Measurements from ENCODE around the gene SRY.
"Not testable (repeated sequence)": the region's sequence is repeated elsewhere in the genome, so short reads cannot be mapped to it uniquely, and the experiment has no call there.

The SRY gene

DNA sequence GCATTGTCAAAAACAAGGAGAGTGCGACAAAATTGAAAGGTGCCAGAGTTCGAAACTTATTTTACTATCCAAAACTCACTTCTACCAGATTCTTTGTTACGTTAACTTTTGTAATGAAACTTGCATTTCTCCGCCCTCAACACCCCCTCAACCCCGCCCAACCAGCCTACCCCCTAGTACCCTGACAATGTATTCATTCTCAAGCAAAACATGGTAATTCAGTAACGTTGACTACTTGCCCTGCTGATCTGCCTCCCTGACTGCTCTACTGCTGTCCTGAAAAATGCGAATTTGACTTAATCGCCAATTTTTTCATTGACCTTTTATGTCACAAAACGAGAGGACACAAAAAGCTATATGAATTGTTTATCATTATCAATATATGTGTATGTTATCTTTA lies at the start of gene SRY:
Gene SRY (minus strand): TSS at position 83 of the 400 bp plus-strand sequence. CDS start 79 bp downstream, at position 4.
- DNase-seq (ENCODE audit: low read depth in 4 of 4, low spot score in 1 of 4): no peak

DNA sequence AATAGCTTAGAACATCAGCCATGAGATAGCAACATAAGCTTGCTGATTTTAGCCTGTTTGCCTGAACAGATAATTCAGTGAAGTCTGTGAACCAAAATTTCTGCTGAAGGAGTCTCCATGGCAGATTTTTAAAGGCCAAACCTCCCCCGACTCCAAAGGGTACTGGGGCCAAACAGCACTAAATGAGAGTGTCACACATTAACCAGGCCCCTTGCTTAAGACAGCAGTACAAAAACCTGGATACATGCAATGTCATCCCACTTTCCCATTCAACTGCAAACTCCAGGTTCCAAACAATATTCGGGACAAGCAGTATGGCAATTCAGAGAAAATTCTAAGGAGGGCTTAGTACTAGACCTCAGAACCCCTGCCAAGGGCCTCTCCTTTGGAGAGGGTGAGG lies 49.6 kb upstream of the SRY start:
- no peak for DNase-seq (ENCODE audit: low read depth in 4 of 4, low spot score in 1 of 4)

DNA sequence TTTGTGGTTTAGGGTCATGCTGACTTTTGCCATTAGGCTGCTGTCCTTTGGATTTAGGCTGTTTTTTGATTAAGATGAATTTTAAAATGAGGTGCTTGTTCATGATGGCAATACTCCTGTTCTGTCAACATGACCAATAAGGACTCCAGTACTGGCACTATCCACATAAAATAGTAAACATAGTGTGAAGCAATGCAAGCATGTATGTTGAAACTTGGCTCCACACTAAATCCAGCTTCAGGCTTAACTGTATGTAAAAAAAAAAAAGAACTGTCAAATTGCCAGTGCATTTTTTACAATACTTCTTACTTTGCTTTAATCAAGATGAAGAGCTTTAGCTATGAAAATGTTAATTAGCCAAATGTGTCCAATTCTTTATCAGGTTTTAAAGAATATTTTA lies 47.7 kb upstream of the SRY start:
- no peak for DNase-seq (ENCODE audit: low read depth in 4 of 4, low spot score in 1 of 4)

DNA sequence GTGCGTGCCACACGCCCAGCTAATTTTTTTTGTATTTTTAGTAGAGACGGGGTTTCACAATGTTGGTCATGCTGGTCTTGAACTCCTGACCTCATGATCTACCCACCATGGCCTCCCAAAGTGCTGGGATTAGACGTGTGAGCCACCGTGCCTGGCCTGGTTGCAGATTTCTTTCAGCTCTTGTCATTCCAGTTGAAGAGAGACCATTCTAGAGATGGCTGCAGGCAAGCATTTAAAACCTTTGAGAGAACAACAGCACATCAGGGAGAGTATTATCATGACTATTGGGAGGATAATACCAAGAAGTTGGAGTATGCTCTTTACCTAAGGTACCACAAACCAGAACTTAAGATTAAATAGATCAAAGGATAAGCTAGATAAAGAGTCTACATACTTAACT lies 41.0 kb upstream of the SRY start:
- no peak for DNase-seq (ENCODE audit: low read depth in 4 of 4, low spot score in 1 of 4)

DNA sequence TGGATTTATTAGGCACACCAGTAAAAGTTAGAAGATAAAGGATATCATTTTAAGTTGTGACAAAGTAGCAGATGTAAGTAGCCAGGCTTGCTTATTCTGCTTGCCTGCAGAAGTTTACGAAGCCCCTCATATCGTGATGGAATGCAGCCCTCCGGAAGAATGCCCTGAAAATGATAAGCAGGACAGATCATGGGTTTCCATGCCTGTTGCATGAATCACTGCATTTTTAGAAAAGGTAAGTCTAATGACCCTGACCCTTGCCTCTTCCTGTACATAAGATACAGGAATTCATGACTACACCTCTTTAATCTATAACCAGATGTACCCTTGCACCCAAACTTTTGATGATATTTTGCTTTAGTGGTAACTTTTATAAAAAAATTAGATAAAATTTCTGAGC lies 37.0 kb upstream of the SRY start:
- DNase-seq (ENCODE audit: low read depth in 4 of 4, low spot score in 1 of 4): no peak

DNA sequence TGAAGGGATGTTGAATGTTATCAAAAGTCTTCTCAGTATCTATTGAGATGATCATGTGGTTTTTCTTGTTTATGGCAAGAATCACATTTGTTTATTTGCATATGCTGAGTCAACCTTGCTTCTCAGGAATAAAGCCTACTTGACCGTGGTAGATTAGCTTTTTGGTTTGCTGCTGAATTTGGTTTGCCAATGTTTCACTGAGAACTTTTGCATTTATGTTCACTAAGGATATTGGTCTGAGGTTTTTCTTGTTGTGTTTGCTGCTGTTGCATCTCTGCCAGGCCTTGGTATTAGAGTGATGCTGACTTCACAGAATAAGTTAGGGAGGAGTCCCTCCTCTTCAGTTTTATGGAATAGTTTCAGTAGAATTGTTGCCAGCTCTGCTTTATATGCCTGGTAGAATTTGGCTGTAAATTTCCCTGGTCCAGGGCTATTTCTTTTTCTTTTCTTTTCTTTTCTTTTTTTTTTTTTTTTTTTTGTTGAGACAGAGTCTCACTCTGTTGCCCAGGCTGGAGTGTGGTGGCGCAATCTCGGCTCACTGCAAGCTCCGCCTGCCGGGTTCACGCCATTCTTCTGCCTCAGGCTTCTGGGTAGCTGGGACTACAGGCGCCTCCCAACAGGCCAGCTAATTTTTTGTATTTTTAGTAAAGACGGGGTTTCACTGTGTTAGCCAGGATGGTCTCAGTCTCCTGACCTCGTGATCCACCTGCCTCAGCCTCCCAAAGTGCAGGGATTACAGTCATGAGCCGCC lies 29.8 kb upstream of the SRY start:
- DNase-seq (ENCODE audit: low read depth in 4 of 4, low spot score in 1 of 4): not testable (repeated sequence)

DNA sequence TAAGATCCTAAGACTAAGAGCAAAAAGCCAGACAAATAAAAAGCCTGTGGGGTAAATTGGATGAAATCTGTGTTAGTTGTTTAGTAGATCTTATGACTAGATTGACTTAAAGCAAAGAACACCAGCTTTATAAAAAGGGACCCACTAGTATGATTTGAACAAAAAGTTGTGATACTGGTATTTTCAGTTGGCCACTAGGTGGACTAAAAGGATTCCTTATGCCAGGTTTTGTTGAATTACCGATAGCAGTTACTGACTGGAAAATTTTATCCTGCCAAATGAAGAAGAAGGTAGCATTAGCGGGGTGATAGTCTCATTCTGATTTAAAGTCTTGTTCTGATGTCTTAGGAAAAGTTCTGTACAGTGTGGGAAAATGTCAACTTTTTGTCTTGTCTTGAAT lies 12.8 kb upstream of the SRY start:
- DNase-seq (ENCODE audit: low read depth in 4 of 4, low spot score in 1 of 4): no peak

DNA sequence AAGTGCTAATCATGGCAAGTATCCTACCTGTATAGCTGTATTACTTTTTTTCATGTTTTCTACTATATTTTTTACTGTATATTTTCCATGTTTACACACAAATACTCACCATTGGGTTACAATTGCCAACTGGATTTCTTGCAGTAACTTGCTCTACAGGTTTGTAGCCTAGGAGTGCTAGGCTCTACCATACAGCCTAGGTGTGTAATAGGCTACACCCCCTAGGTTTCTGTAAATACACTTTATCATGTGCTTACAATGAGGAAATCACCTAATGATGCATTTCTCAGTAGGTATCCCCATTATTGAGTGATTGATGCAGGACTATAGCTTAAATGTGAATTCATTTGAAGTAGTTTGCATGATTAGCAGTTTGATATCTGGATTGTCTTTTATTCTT lies 10.5 kb upstream of the SRY start:
- DNase-seq (ENCODE audit: low read depth in 4 of 4, low spot score in 1 of 4): no peak

DNA sequence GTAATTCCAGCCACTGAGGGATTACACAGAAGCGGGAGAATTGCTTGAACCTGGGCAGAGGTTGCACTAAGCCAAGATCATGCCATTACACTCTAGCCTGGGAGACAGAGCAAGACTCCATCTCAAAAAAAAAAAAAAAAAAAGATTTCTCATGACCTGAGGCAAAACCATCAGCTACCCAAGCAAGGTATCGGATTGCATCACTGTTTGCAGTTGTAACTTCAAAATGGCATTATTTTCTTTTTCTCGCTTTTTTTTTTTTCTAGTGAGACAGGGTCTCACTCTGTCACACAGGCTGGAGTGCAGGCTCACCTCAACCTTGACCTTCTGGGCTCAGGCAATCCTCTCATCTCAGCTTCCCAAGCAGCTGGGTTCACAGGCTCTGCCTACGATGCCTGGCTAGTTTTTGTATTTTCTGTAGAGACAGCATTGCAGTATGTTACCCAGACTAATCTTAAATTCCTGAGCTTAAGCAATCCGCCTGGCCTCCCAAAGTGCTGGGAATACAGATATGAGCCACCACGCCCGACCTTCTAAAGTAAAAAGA lies 9.6 kb upstream of the SRY start:
- no peak for DNase-seq (ENCODE audit: low read depth in 4 of 4, low spot score in 1 of 4)

DNA sequence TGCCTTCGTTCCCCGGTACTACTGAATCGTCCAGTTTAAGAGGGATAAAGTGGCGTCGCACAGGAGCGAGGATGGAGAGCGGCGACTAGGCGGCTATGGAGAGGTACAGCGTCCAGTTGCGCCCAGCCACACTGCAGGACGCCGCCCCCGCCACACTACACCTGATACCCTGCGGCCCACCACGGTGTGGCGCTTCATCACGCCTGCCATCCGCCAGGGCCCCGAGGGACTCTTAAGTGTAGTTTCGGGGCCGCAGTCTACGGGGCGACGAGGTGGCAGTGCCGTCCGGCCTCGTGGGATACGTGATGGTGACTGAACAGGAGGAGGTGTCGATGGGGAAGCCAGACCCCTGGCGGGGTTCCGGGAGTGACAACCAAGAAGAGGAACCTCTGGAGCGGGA lies 2.3 kb upstream of the SRY start:
- no peak for DNase-seq (ENCODE audit: low read depth in 4 of 4, low spot score in 1 of 4)

DNA sequence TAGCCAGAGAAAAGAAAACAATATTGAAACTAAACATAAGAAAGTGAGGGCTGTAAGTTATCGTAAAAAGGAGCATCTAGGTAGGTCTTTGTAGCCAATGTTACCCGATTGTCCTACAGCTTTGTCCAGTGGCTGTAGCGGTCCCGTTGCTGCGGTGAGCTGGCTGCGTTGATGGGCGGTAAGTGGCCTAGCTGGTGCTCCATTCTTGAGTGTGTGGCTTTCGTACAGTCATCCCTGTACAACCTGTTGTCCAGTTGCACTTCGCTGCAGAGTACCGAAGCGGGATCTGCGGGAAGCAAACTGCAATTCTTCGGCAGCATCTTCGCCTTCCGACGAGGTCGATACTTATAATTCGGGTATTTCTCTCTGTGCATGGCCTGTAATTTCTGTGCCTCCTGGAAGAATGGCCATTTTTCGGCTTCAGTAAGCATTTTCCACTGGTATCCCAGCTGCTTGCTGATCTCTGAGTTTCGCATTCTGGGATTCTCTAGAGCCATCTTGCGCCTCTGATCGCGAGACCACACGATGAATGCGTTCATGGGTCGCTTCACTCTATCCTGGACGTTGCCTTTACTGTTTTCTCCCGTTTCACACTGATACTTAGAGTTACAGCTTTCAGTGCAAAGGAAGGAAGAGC lies 488 bp downstream of the SRY start:
- DNase-seq (ENCODE audit: low read depth in 4 of 4, low spot score in 1 of 4): no peak

All from stimulated activated CD4-positive, alpha-beta T cell treated with anti-CD3 and anti-CD28 coated beads, Interleukin-1b, Interleukin-23, amount 100 ng/mL, for 24 hours (primary cell).